HFFc6 (cell line): ENCODE data around the gene ATCAY. TPM values are rescaled to one million over a fixed set of nuclear protein-coding genes. Genes with fewer than 3 reads are reported as not detected.
A peak's percentile ranks its signal among the peaks of the same experiment; 100 is the strongest.
"Not testable (repeated sequence)": the region's sequence is repeated elsewhere in the genome, so short reads cannot be mapped to it uniquely, and the experiment has no call there.

Source experiments
- DNase-seq: peaks from one replicate; pipeline ENCODE4 v3.0.0-alpha.2; 2018
- H3K27ac Mint-ChIP-seq: 2 replicates; pipeline ENCODE4 v1.8.0; 2020; ENCODE audit warnings: mild to moderate bottlenecking, mixed read lengths
- H3K27me3 Mint-ChIP-seq: 2 replicates; pipeline ENCODE4 v1.8.0; 2021; ENCODE audit warnings: mild to moderate bottlenecking, moderate library complexity, mixed read lengths; ENCODE audit not compliant: insufficient read depth
- H3K36me3 Mint-ChIP-seq: 2 replicates; pipeline ENCODE4 v1.8.0; 2021; ENCODE audit warnings: low read depth, mixed read lengths
- H3K4me1 Mint-ChIP-seq: 2 replicates; pipeline ENCODE4 v1.8.0; 2020; ENCODE audit warnings: low read depth, mixed read lengths
- H3K4me3 Mint-ChIP-seq: 2 replicates; pipeline ENCODE4 v1.8.0; 2020; ENCODE audit warnings: mild to moderate bottlenecking, moderate library complexity, mixed read lengths
- H3K9me3 Mint-ChIP-seq: 2 replicates; pipeline ENCODE4 v1.8.0; 2020; ENCODE audit warnings: mild to moderate bottlenecking, mixed read lengths
- total RNA-seq, 6 experiments: library from RNA; stranded (reverse); fragmentation: NEBNext Ultra II Directional; extraction: Animal tissue kit (Norgen Biotek cat#: 25700); gene quantifications; 2 replicates in 1 of 6; 3 replicates in 5 of 6; pipeline ENCODE4 v1.2.3, GENCODE V29; 2021
- TF ChIP-seq, protein P1 (sequence below): fragments of 200-600 bp; sonication (generic); IDR thresholded peaks from 2 replicates; pipeline ENCODE4 v1.5.0; 2021; ENCODE audit warnings: antibody characterized with exemption, mild to moderate bottlenecking

Gene ATCAY
- total RNA-seq, 6 experiments from 2014 or later: not detected

DNA sequence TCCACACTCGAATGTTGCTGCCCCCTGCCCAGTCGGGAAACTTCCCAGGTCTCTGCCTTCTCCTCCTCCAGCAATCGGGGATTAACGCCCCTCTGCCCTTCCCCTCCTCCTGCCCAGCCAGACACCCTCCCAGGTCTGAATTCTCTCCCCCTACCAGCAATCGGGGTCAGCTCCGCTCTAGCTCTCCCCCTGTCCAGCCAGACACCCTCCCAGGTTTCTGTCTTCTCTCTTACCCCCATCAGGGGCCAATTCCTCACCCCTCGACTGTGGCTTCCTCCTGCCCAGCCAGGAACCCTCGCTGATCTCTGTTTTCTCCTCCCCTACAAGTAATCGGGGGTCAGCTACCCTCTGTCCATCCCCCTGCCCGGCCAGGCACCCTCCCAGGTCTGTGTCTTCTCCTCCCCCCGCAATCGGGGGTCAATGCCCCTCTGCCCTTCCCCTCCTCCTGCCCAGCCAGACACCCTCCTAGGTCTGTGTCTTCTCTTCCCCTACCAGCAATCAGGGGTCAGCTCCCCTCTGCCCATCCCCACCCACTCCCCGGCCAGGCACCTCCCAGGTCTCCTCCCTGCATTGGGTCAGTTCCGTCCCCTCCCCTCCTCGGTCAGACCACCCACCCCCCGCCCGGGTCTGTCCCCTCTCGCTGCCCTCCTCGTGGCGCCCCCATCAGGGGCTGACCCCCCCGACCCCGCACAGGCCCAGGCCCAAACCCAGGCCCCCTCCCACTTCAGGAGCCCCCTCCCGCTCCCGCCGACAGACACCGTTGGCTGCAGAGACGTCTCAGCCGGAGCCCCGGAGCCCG lies 12.3 kb upstream of the ATCAY start:
- Mint-ChIP-seq H3K27me3 (peaks cover 28% of the 10 kb centered on the region), H3K36me3 (no peaks in the 10 kb centered on the region), H3K4me3 (no peak overlapping the region), H3K4me1 (no peaks in the 10 kb centered on the region), H3K27ac (no peak overlapping the region), H3K9me3 (no peaks in the 10 kb centered on the region)
- no peak for DNase-seq
- TF ChIP-seq, protein P1, sequence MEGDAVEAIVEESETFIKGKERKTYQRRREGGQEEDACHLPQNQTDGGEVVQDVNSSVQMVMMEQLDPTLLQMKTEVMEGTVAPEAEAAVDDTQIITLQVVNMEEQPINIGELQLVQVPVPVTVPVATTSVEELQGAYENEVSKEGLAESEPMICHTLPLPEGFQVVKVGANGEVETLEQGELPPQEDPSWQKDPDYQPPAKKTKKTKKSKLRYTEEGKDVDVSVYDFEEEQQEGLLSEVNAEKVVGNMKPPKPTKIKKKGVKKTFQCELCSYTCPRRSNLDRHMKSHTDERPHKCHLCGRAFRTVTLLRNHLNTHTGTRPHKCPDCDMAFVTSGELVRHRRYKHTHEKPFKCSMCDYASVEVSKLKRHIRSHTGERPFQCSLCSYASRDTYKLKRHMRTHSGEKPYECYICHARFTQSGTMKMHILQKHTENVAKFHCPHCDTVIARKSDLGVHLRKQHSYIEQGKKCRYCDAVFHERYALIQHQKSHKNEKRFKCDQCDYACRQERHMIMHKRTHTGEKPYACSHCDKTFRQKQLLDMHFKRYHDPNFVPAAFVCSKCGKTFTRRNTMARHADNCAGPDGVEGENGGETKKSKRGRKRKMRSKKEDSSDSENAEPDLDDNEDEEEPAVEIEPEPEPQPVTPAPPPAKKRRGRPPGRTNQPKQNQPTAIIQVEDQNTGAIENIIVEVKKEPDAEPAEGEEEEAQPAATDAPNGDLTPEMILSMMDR: no peak

DNA sequence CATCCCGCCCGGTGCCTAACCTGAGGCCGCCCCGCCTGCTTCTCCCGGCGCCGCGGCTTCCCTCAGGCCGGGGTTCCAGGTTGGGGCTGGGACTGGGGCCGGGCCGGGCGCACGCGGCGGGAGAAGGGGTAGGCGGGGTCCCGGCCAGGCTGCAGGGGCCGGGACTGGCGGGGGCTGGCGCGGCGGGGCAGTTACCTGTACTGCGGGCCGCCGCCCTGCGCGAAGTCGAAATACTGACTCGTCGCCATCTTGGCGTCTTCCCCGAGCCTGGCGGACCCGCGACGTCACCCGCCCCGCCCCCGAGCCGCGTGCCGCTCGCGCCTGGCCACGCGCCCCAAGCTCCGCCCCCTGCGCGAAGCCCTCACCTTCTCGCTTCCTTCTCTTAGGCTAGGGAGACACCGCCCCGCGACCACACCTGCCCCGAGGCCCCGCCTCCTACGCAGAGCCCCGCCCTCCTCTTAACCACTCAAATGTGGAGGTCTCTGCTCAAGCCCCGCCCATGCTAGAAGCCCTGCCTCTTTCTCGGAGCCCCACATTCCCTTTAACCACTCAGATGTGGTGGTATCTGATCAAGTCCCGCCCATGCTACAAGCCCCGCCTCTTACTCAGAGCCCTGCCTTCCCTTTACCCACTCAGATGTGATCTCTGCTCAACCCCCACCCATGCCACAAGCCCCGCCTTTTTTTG lies 11.6 kb upstream of the ATCAY start, which contains the start of gene ZFR2:
Gene ZFR2, minus strand, starts transcription at position 269 of the 687 bp plus-strand sequence. Its CDS starts 21 bp downstream, at position 248.
- no peaks in the 10 kb centered on the region for H3K4me1 Mint-ChIP-seq
- no peaks in the 10 kb centered on the region for H3K9me3 Mint-ChIP-seq
- peaks cover 27% of the 10 kb centered on the region for H3K27me3 Mint-ChIP-seq
- no peak within 1 kb of the TSS for H3K4me3 Mint-ChIP-seq
- H3K36me3 Mint-ChIP-seq: no peaks in the 10 kb centered on the region
- DNase-seq: no peak
- TF ChIP-seq, protein P1: no peak
- H3K27ac Mint-ChIP-seq: no peak within 1 kb of the TSS

DNA sequence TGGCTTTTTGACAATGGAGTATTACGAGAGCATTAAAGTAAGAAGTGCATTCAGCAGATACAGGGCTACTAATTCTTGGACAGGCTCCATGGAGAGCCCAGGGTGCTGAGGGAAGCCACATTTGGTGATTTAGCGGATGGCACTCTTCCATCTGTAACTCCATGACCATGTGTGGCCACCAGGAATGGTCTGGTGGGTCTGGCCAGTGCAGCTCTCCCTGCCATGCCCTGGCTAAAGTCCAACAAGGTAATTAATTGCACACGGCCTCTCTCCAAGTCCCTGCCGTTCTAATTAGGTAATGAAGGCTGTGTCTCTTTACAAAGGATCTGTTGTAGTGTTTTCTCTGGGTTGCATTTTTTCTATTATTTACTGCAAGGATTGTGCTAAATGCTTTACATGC lies 7.3 kb upstream of the ATCAY start:
- no peak overlapping the region for H3K27ac Mint-ChIP-seq
- TF ChIP-seq, protein P1: no peak
- DNase-seq: no peak
- H3K4me1 Mint-ChIP-seq: no peaks in the 10 kb centered on the region
- H3K36me3 Mint-ChIP-seq: no peaks in the 10 kb centered on the region
- no peak overlapping the region for H3K4me3 Mint-ChIP-seq
- H3K9me3 Mint-ChIP-seq: no peaks in the 10 kb centered on the region
- H3K27me3 Mint-ChIP-seq: peaks cover 17% of the 10 kb centered on the region

DNA sequence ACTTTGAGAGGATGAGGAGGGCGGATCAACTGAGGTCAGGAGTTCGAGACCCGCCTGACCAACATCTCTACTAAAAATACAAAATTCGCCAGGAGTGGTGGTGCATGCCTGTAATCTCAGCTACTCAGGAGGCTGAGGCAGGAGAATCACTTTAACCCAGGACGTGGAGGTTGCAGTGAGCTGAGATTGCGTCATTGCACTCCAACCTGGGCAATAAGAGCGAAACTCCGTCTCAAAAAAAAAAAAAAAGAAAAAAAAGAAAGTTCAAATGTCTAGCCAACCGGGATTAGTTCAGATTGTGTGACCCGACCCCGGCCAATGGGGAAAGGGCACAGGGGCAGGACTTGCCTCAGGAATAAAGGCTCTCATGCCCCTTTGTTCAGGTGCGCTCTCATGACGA lies 5.8 kb upstream of the ATCAY start:
- H3K27ac Mint-ChIP-seq, H3K36me3 Mint-ChIP-seq, DNase-seq, H3K9me3 Mint-ChIP-seq, H3K4me1 Mint-ChIP-seq, H3K4me3 Mint-ChIP-seq: not testable (repeated sequence)
- H3K27me3 Mint-ChIP-seq: peaks cover 12% of the 10 kb centered on the region

DNA sequence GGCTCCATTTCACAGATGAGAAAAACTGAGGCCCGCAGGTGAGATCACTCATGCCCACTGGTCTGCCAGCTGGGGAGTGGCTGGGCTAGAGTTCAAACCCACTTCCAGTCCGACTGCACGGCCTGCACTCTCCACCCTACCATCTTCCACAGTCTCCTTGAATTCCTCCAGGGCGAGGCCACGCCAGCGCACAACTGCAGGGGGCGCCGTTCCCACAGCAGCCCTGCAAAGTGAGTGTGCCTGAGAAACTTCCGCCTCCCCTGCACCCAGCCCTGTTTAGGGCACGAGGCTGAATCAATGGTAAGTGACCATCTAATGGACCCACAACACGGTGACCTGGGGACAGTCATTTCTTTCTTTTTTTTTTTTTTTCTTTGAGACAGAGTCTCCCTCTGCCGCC lies 829 bp upstream of the ATCAY start:
- Mint-ChIP-seq H3K36me3 (no peaks in the 10 kb centered on the region), H3K27ac (no peak overlapping the region), H3K4me1 (no peaks in the 10 kb centered on the region), H3K4me3 (no peak overlapping the region), H3K27me3 (peaks cover 20% of the 10 kb centered on the region), H3K9me3 (no peaks in the 10 kb centered on the region)
- DNase-seq: no peak
- TF ChIP-seq, protein P1: peak; percentile 49; the same call in 1 of the 2 replicates
